Fibroblast of pulmonary artery (primary cell): ENCODE results near the gene CRIM1.
"Not testable (repeated sequence)": the region's sequence is repeated elsewhere in the genome, so short reads cannot be mapped to it uniquely, and the experiment has no call there.

Experiments used
- DNase-seq: peaks from one replicate; pipeline ENCODE4 v3.0.0-alpha.2; 2010; ENCODE audit warnings: low read depth
- H3K4me3 ChIP-seq: replicated peaks from 2 replicates; pipeline ENCODE4 v1.5.1; 2011; ENCODE audit warnings: low read depth, mild to moderate bottlenecking, control low read depth, low read length, moderate library complexity
- CTCF ChIP-seq: IDR thresholded peaks from 2 replicates; pipeline ENCODE4 v1.5.1; 2011; ENCODE audit warnings: mild to moderate bottlenecking, control low read depth, low read length, inconsistent platforms; ENCODE audit errors: missing control alignments

The CRIM1 gene

GRCh38 chr2:36357847-36358659 is 2.5 kb downstream of the CRIM1 start:
- peak overlapping the region; percentile 79 for H3K4me3 ChIP-seq
- peak; percentile 85 for DNase-seq
- TF ChIP-seq CTCF: peak; percentile 69

GRCh38 chr2:36359067-36359466 is 3.5 kb downstream of the CRIM1 start:
- no peak for DNase-seq
- H3K4me3 ChIP-seq: peak overlapping the region; percentile 79
- peak; percentile 35 for TF ChIP-seq CTCF

- no peak overlapping the region for H3K4me3 ChIP-seq
- DNase-seq: no peak
- TF ChIP-seq CTCF: no peak
Observed at GRCh38 chr2:36360063-36360462, 4.5 kb downstream of the CRIM1 start.

- no peak overlapping the region for H3K4me3 ChIP-seq
- no peak for TF ChIP-seq CTCF
- DNase-seq: no peak
Observed at GRCh38 chr2:36360834-36361233, 5.3 kb downstream of the CRIM1 start.

- DNase-seq: peak; percentile 73
- TF ChIP-seq CTCF: no peak
- no peak overlapping the region for H3K4me3 ChIP-seq
Observed at GRCh38 chr2:36361396-36361795, 5.8 kb downstream of the CRIM1 start.

- no peak for TF ChIP-seq CTCF
Observed at GRCh38 chr2:36362291-36362690, 6.7 kb downstream of the CRIM1 start.

GRCh38 chr2:36363085-36363484 is 7.5 kb downstream of the CRIM1 start:
- H3K4me3 ChIP-seq, DNase-seq: not testable (repeated sequence)

More at GRCh38 chr2:36362291-36362690, 6.7 kb downstream of the CRIM1 start:
- H3K4me3 ChIP-seq: no peak overlapping the region
- DNase-seq: peak; percentile 81
